Progenitor cell of endocrine pancreas (in vitro differentiated cells): Measurements from ENCODE around the gene HOXB3. TPM values are rescaled to one million over a fixed set of nuclear protein-coding genes. Genes with fewer than 3 reads are reported as not detected.

Experiments
- DNase-seq: peaks from one replicate; pipeline ENCODE4 v3.0.0; 2021; ENCODE audit warnings: low spot score; ENCODE audit not compliant: unreplicated experiment
- H3K27ac Mint-ChIP-seq: 2 replicates; pipeline ENCODE4 v1.8.0; 2021; ENCODE audit warnings: mild to moderate bottlenecking, moderate library complexity, mixed read lengths
- H3K27me3 Mint-ChIP-seq: 2 replicates; pipeline ENCODE4 v1.8.0; 2021; ENCODE audit warnings: mixed read lengths
- H3K36me3 Mint-ChIP-seq: 2 replicates; pipeline ENCODE4 v1.8.0; 2022; ENCODE audit warnings: mixed read lengths; ENCODE audit not compliant: insufficient read depth
- H3K4me1 Mint-ChIP-seq: 2 replicates; pipeline ENCODE4 v1.8.0; 2021; ENCODE audit warnings: low read depth, mixed read lengths
- H3K4me3 Mint-ChIP-seq: 2 replicates; pipeline ENCODE4 v1.8.0; 2021; ENCODE audit warnings: low read depth, mild to moderate bottlenecking, moderate library complexity, mixed read lengths
- H3K9me3 Mint-ChIP-seq: 2 replicates; pipeline ENCODE4 v1.8.0; 2021; ENCODE audit warnings: low read depth, mixed read lengths
- total RNA-seq: library from RNA; stranded (reverse); gene quantifications from 2 replicates; pipeline ENCODE4 v1.2.1, GENCODE V29; 2021
- TF ChIP-seq, protein P1 (sequence below): fragments of 200-600 bp; sonication (generic); IDR thresholded peaks from one replicate; pipeline ENCODE4 v1.5.0; 2021; ENCODE audit warnings: antibody characterized with exemption, mild to moderate bottlenecking; ENCODE audit not compliant: unreplicated experiment

The HOXB3 gene
- total RNA-seq, 1 donor from 2014 or later: 19.4 TPM

DNA sequence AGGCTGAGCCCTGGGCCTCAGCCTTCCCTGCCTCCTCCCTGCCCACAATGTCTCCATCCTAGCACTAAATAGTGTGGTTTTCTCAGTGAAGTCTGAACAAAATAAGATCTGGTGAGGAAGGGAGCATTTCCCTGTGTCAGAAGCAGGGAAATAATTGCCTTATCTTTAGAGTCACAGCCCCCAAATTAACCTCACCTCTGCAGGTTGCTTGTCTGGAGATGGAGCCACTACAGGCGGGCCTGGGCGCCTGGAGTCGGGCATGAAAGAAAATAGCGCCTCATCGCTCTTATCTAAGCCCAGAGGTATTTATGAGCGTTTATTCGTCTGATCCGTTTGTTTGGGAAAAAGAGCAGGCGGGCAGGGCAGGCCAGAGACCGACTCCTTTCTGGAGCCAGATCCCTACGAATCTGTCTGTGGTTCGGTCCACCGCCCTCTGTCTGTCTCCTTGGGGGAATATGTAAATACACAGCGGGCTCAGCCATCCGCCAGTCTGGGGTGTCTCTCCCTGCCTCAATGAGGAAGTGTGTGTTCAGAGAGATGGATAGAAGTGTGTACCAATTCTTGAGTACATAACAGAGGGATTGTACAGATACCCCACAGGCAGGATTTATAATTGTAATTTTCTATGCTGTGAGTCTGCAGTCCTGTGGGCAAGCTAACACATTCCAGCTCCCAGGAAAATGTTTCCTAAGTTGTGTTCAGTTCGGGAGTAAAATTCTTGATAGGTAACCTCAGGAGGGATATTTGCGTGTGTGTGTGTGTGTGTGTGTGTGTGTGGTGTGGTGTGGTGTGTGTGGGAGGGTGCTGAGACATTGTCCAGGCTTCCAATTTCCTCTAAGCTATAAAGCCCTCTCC is 10.4 kb upstream of the HOXB3 start:
- H3K4me3 Mint-ChIP-seq: no peak overlapping the region
- no peak for DNase-seq
- H3K36me3 Mint-ChIP-seq: no peaks in the 10 kb centered on the region
- H3K27ac Mint-ChIP-seq: no peak overlapping the region
- H3K4me1 Mint-ChIP-seq: peaks cover 10% of the 10 kb centered on the region
- TF ChIP-seq, protein P1, sequence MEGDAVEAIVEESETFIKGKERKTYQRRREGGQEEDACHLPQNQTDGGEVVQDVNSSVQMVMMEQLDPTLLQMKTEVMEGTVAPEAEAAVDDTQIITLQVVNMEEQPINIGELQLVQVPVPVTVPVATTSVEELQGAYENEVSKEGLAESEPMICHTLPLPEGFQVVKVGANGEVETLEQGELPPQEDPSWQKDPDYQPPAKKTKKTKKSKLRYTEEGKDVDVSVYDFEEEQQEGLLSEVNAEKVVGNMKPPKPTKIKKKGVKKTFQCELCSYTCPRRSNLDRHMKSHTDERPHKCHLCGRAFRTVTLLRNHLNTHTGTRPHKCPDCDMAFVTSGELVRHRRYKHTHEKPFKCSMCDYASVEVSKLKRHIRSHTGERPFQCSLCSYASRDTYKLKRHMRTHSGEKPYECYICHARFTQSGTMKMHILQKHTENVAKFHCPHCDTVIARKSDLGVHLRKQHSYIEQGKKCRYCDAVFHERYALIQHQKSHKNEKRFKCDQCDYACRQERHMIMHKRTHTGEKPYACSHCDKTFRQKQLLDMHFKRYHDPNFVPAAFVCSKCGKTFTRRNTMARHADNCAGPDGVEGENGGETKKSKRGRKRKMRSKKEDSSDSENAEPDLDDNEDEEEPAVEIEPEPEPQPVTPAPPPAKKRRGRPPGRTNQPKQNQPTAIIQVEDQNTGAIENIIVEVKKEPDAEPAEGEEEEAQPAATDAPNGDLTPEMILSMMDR: no peak
- H3K9me3 Mint-ChIP-seq: no peaks in the 10 kb centered on the region
- H3K27me3 Mint-ChIP-seq: peaks cover 99% of the 10 kb centered on the region

GRCh38 chr17:48599354-48599753 is 9.3 kb upstream of the HOXB3 start:
- Mint-ChIP-seq H3K27ac (no peak overlapping the region), H3K4me1 (peaks cover 10% of the 10 kb centered on the region), H3K27me3 (peaks cover 99% of the 10 kb centered on the region), H3K9me3 (no peaks in the 10 kb centered on the region), H3K4me3 (no peak overlapping the region), H3K36me3 (no peaks in the 10 kb centered on the region)
- DNase-seq: no peak
- TF ChIP-seq, protein P1: no peak

- Mint-ChIP-seq H3K36me3 (no peaks in the 10 kb centered on the region), H3K27me3 (peaks cover 99% of the 10 kb centered on the region), H3K9me3 (no peaks in the 10 kb centered on the region), H3K4me3 (no peak overlapping the region), H3K4me1 (peaks cover 10% of the 10 kb centered on the region), H3K27ac (no peak overlapping the region)
- TF ChIP-seq, protein P1: no peak
- DNase-seq: no peak
Measured at GRCh38 chr17:48598736-48599135, 8.7 kb upstream of the HOXB3 start.

DNA sequence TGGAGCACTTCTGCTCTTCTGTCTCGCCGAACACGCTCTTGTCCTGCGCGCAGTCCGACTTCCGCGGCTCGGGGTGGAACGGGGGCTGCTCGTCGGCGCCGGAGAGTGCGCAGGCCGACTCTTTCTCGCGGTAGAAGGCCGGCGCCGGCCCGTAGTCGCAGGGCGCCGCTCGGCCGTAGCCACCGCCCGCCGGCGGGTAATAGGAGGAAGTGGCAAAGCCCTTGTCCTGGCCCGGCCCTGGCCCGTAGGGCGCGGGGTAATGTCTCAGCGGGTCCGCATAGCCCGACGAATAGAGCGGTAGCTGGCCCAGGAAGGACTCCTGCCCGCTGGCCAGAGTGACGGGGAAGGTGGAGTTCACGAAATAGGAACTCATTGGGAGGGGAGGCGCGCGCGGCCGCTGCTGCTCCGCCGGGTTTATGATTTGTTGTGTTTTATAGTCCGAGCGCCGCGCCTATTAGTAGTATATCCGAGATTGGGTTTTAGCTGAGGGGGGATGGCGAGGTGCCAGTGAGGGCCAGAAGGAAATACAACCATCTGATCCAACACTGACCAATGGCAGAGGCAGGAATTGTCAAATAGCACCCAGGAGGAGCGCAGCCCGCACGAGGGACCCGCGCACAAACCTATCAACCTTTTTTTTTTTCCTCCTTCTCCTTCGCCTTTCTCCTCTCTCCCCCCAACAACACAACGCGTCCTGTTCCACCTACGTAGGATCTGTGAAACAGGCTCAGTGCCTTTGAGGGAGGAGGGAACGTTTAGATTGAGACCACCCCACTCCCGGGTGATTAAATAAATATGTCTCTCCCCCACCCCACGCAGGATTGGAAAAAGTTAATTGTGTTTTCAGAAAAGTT is 8.0 kb upstream of the HOXB3 start:
- DNase-seq: no peak
- TF ChIP-seq, protein P1: no peak
- Mint-ChIP-seq H3K27me3 (peaks cover 99% of the 10 kb centered on the region), H3K4me1 (peaks cover 10% of the 10 kb centered on the region), H3K4me3 (peak overlapping the region; percentile 62), H3K36me3 (no peaks in the 10 kb centered on the region), H3K27ac (peak overlapping the region; percentile 71), H3K9me3 (no peaks in the 10 kb centered on the region)

DNA sequence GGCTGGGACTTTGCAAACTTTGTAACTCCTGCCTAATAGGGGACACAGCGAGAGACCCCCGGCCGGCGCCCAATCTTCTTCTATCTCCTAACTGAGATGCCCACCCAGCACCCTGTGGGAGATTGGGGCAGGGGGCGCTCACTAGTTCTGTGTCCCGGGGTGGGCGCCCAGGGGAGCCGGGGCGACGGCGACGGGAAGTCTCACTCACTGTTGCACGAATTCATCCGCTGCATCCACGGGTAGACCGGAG is 7.4 kb upstream of the HOXB3 start:
- Mint-ChIP-seq H3K9me3 (no peaks in the 10 kb centered on the region), H3K36me3 (no peaks in the 10 kb centered on the region), H3K27ac (peak overlapping the region; percentile 45), H3K27me3 (peaks cover 99% of the 10 kb centered on the region), H3K4me1 (peaks cover 10% of the 10 kb centered on the region), H3K4me3 (peak overlapping the region; percentile 62)
- TF ChIP-seq, protein P1: no peak
- DNase-seq: no peak
